Measurements from ENCODE around the gene CHRNA7.

CHRNA7 gene

GRCh38 chr15:32089851-32090359 lies 59.6 kb downstream of the CHRNA7 start:
- DNase-seq (ENCODE audit: low read depth), result no peak

GRCh38 chr15:32091505-32092380 lies 61.4 kb downstream of the CHRNA7 start:
- DNase-seq (ENCODE audit: low read depth), result no peak

GRCh38 chr15:32096213-32096612 lies 65.9 kb downstream of the CHRNA7 start:
- DNase-seq (ENCODE audit: low read depth), result no peak

- DNase-seq (ENCODE audit: low read depth), result no peak
Measured at GRCh38 chr15:32096916-32097617, 66.8 kb downstream of the CHRNA7 start.

- no peak for DNase-seq (ENCODE audit: low read depth)
Measured at GRCh38 chr15:32098033-32098432, 67.7 kb downstream of the CHRNA7 start.

- no peak for DNase-seq (ENCODE audit: low read depth)
Measured at GRCh38 chr15:32099097-32099785, 68.9 kb downstream of the CHRNA7 start.

- no peak for DNase-seq (ENCODE audit: low read depth)
Measured at GRCh38 chr15:32099956-32100684, 69.8 kb downstream of the CHRNA7 start.

- DNase-seq (ENCODE audit: low read depth), result no peak
Measured at GRCh38 chr15:32104061-32104995, 74.0 kb downstream of the CHRNA7 start.

GRCh38 chr15:32105258-32106241 lies 75.2 kb downstream of the CHRNA7 start:
- DNase-seq (ENCODE audit: low read depth), result no peak

GRCh38 chr15:32106401-32107381 lies 76.4 kb downstream of the CHRNA7 start:
- DNase-seq (ENCODE audit: low read depth), result no peak

- DNase-seq (ENCODE audit: low read depth), result peak; percentile 8
Measured at GRCh38 chr15:32107477-32108080, 77.3 kb downstream of the CHRNA7 start.

- no peak for DNase-seq (ENCODE audit: low read depth)
Measured at GRCh38 chr15:32108661-32109060, 78.3 kb downstream of the CHRNA7 start.

- no peak for DNase-seq (ENCODE audit: low read depth)
Measured at GRCh38 chr15:32112101-32112500, 81.8 kb downstream of the CHRNA7 start.

GRCh38 chr15:32113224-32113623 lies 82.9 kb downstream of the CHRNA7 start:
- no peak for DNase-seq (ENCODE audit: low read depth)

GRCh38 chr15:32117122-32117521 lies 86.8 kb downstream of the CHRNA7 start:
- DNase-seq (ENCODE audit: low read depth), result no peak

- DNase-seq (ENCODE audit: low read depth), result no peak
Measured at GRCh38 chr15:32119286-32119685, 89.0 kb downstream of the CHRNA7 start.

- DNase-seq (ENCODE audit: low read depth), result no peak
Measured at GRCh38 chr15:32119694-32120330, 89.5 kb downstream of the CHRNA7 start.
